ENCODE data around the gene TMEM132A. TPM values are rescaled to one million over a fixed set of nuclear protein-coding genes. Genes with fewer than 3 reads are reported as not detected.
A peak's percentile ranks its signal among the peaks of the same experiment; 100 is the strongest.

The TMEM132A gene
- total RNA-seq, 1 donor from 2014 or later: 597 TPM

- H3K4me3 ChIP-seq (ENCODE audit: low read depth, low read length): peak within 1 kb of the TSS; percentile 82
- DNase-seq (ENCODE audit: low read depth): peak; percentile 60
- H3K36me3 ChIP-seq (ENCODE audit: control insufficient read depth, insufficient read depth, low read length): no peaks in the 10 kb centered on the region
- peaks cover 2% of the 10 kb centered on the region for H3K27me3 ChIP-seq (ENCODE audit: control insufficient read depth, insufficient read depth, low read length)
- TF ChIP-seq, protein P1, sequence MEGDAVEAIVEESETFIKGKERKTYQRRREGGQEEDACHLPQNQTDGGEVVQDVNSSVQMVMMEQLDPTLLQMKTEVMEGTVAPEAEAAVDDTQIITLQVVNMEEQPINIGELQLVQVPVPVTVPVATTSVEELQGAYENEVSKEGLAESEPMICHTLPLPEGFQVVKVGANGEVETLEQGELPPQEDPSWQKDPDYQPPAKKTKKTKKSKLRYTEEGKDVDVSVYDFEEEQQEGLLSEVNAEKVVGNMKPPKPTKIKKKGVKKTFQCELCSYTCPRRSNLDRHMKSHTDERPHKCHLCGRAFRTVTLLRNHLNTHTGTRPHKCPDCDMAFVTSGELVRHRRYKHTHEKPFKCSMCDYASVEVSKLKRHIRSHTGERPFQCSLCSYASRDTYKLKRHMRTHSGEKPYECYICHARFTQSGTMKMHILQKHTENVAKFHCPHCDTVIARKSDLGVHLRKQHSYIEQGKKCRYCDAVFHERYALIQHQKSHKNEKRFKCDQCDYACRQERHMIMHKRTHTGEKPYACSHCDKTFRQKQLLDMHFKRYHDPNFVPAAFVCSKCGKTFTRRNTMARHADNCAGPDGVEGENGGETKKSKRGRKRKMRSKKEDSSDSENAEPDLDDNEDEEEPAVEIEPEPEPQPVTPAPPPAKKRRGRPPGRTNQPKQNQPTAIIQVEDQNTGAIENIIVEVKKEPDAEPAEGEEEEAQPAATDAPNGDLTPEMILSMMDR (IDR thresholded peaks at IDR 0.05; ENCODE audit: insufficient read depth, low read length, poor library complexity, severe bottlenecking): no peak
These were observed 10.2 kb upstream of the TMEM132A start, which contains the start of gene TMEM109 for GRCh38 chr11:60913793-60914632. Gene TMEM109 (plus strand): TSS chr11:60914158. CDS start chr11:60919694, 5,536 bp downstream.

- H3K36me3 ChIP-seq (ENCODE audit: control insufficient read depth, insufficient read depth, low read length): no peaks in the 10 kb centered on the region
- H3K27me3 ChIP-seq (ENCODE audit: control insufficient read depth, insufficient read depth, low read length): peaks cover 2% of the 10 kb centered on the region
- DNase-seq (ENCODE audit: low read depth): no peak
- TF ChIP-seq, protein P1 (IDR thresholded peaks at IDR 0.05; ENCODE audit: insufficient read depth, low read length, poor library complexity, severe bottlenecking): no peak
- peak overlapping the region; percentile 82 for H3K4me3 ChIP-seq (ENCODE audit: low read depth, low read length)
These were observed 9.5 kb upstream of the TMEM132A start for GRCh38 chr11:60914633-60915247.

DNA sequence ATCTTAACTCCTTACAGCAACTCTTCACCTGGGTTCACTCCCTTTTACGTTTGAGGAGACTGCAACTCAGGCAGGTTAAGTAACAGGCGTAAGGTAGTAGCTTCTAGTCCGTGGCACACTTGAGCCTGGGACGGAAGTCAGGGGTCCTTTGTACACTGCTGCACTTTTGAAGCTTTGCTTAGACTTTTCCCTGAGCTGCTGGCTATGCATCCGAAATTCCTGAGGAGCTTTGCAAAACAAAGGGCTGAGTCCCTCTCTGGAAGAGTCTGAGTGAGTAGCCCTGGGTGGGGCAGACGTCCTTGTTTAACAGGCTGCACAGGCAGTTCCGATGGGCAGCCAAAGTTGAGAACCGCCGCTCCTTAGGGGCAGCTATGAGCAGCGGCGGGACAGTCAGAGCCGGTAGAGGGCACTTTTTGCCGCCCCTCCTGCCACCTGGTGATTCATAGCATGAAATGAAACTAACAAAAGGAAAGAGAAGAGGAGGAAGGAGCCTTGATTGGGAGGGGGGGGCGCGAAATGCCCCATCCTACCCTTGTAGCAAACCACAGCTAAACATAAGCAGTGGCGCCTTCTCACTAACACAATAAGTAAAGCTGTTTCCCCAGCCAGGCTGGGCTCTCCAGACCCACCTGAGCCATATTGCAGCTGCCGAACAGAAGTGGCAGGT lies 8.9 kb upstream of the TMEM132A start:
- Histone ChIP-seq H3K36me3 (ENCODE audit: control insufficient read depth, insufficient read depth, low read length) (no peaks in the 10 kb centered on the region), H3K27me3 (ENCODE audit: control insufficient read depth, insufficient read depth, low read length) (no peaks in the 10 kb centered on the region), H3K4me3 (ENCODE audit: low read depth, low read length) (peak overlapping the region; percentile 82)
- DNase-seq (ENCODE audit: low read depth): no peak
- TF ChIP-seq, protein P1 (IDR thresholded peaks at IDR 0.05; ENCODE audit: insufficient read depth, low read length, poor library complexity, severe bottlenecking): peak; percentile 53

DNA sequence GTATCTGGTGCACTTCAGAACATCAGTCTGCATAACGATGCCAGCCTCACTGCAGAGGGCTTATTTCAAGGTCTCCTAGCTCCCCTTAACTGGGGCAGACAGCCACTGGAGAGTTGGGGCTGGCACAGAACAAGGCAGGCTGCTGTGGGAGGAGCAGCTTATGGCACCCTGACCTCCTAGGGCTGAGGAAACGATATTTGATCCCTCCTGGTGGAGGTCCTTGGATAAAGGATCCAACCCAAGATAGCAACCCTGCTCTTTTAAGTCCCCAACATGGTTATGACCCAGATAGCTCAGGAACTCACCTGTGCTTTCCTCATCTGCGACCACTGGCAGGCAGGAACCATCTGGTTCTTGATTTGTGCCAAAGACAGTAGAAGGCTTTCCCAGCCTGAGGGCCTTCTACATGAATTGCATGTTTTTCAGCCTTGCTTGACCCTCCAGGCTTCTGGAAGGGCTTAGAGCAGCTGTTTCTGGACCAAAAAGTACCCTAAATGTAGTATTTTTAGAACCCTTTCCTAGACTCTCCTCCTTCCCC lies 7.5 kb upstream of the TMEM132A start:
- TF ChIP-seq, protein P1 (IDR thresholded peaks at IDR 0.05; ENCODE audit: insufficient read depth, low read length, poor library complexity, severe bottlenecking): no peak
- H3K4me3 ChIP-seq (ENCODE audit: low read depth, low read length): no peak overlapping the region
- no peak for DNase-seq (ENCODE audit: low read depth)
- H3K27me3 ChIP-seq (ENCODE audit: control insufficient read depth, insufficient read depth, low read length): no peaks in the 10 kb centered on the region
- H3K36me3 ChIP-seq (ENCODE audit: control insufficient read depth, insufficient read depth, low read length): peaks cover 1% of the 10 kb centered on the region

DNA sequence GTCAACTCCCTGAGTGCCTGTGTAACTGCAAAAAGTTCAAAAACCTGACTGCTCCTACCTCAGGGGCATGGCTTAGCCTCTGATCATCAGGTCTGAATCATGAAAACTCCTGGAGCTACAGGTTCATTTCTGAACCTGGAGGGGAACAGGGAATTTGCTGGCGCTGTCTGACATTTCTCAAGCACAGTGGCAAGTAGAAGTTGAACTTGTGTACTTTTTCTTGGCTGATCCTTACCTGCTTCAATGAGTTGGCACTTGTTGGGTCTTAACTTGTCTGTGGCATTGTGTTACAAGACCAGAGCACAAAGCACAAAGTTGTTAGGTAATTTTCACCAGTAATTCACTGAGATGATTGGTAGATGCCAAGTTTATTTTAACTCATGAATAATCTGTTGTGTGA lies 7.0 kb upstream of the TMEM132A start:
- Histone ChIP-seq H3K4me3 (ENCODE audit: low read depth, low read length) (no peak overlapping the region), H3K27me3 (ENCODE audit: control insufficient read depth, insufficient read depth, low read length) (no peaks in the 10 kb centered on the region), H3K36me3 (ENCODE audit: control insufficient read depth, insufficient read depth, low read length) (peaks cover 1% of the 10 kb centered on the region)
- no peak for DNase-seq (ENCODE audit: low read depth)
- TF ChIP-seq, protein P1 (IDR thresholded peaks at IDR 0.05; ENCODE audit: insufficient read depth, low read length, poor library complexity, severe bottlenecking): no peak

Measured in kidney epithelial cell (primary cell).